CD4-positive, alpha-beta T cell treated with Interleukin-4 for 1 hour (primary cell): Measurements from ENCODE around the gene HMSD.

Experiments used
- DNase-seq, 2 donors: peaks; one replicate each; pipeline ENCODE4 v3.0.0-alpha.2; 2020 to 2022

The HMSD gene

GRCh38 chr18:63997041-63997440, 47.9 kb downstream of the HMSD start:
- no peak for DNase-seq

DNA sequence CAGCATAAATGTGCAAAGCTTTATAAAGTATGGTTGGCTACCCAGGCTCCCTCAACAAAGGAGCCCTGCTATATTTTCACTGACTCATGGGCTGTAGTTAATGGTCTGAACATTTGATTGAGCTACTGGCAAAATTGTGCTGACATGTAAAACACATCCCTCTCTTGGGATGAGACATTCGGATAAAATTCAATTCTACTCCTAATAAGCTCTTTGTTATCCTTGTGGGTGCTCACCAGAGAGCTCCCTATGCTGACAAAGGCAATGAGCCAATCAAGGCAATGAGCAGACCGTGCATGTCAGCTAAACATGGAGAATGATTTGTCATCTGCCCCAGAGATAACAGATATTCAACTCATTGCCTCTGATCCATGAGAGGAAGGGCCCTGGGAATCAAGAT, 48.5 kb downstream of the HMSD start:
- DNase-seq, result no peak

- no peak for DNase-seq
Measured at GRCh38 chr18:63999871-64000270, 50.8 kb downstream of the HMSD start.

- no peak for DNase-seq
Measured at GRCh38 chr18:64002581-64002980, 53.5 kb downstream of the HMSD start.

DNA sequence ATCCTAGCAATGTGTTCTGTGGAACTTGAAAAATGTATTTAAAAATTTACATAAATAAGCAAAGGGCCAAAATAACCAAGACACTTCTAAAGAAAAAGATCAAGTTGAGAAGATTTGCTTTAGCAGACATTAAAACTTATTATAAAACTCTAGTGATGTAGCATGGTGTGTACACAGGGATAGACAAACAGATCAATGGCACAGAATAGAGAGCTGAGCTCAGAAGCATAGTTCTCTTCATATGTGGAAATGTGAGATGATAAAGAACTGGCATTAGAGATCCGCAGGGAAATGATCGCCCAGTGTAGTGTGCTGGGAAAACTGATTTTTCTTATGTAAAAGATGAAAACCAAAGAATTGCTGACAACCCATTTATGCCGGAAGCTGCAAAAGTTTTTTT, 60.2 kb downstream of the HMSD start:
- no peak for DNase-seq
